Ishikawa (cell line): ENCODE results near the gene MLLT10.

Experiments
- CEBPB ChIP-seq: IDR thresholded peaks from 2 replicates; pipeline ENCODE4 v1.6.1; 2012
- CREB1 ChIP-seq: IDR thresholded peaks from 2 replicates; pipeline ENCODE4 v1.6.1; 2012; ENCODE audit warnings: low read depth
- EGR1 ChIP-seq: IDR thresholded peaks from 2 replicates; pipeline ENCODE4 v1.6.1; 2012
- EP300 ChIP-seq: IDR thresholded peaks from 2 replicates; pipeline ENCODE4 v1.6.1; 2012; ENCODE audit warnings: borderline replicate concordance
- MAX ChIP-seq: IDR thresholded peaks from 2 replicates; pipeline ENCODE4 v1.6.1; 2012
- NFIC ChIP-seq: IDR thresholded peaks from 2 replicates; pipeline ENCODE4 v1.6.1; 2012
- RAD21 ChIP-seq: IDR thresholded peaks from 2 replicates; pipeline ENCODE4 v1.6.1; 2012; ENCODE audit warnings: low read depth
- REST ChIP-seq: IDR thresholded peaks from 2 replicates; pipeline ENCODE4 v1.6.1; 2012; ENCODE audit warnings: low read depth, mild to moderate bottlenecking
- TAF1 ChIP-seq: IDR thresholded peaks from 2 replicates; pipeline ENCODE4 v1.6.1; 2012; ENCODE audit warnings: low read depth, mild to moderate bottlenecking
- TCF12 ChIP-seq: IDR thresholded peaks from 2 replicates; pipeline ENCODE4 v1.6.1; 2012; ENCODE audit warnings: low read depth
- USF1 ChIP-seq: IDR thresholded peaks from 2 replicates; pipeline ENCODE4 v1.6.1; 2012
- YY1 ChIP-seq: IDR thresholded peaks from 2 replicates; pipeline ENCODE4 v1.6.1; 2012; ENCODE audit warnings: low read depth
- ZBTB7A ChIP-seq: IDR thresholded peaks from 2 replicates; pipeline ENCODE4 v1.6.1; 2012; ENCODE audit warnings: low read depth

- TF ChIP-seq EP300 (no peak), TAF1 (no peak), RAD21 (no peak), TCF12 (no peak), CREB1 (no peak), NFIC (no peak), REST (no peak), EGR1 (no peak), MAX (no peak), ZBTB7A (no peak), USF1 (no peak), CEBPB (no peak), YY1 (no peak)
Measured at GRCh38 chr10:21702633-21703111, 168.6 kb downstream of the MLLT10 start.
